CD4-positive, alpha-beta T cell treated with Interferon alpha-2 for 1 hour (primary cell): ENCODE results near the gene RMI2.

Experiments
- DNase-seq, 2 donors: peaks; one replicate each; pipeline ENCODE4 v3.0.0-alpha.2; 2020 to 2022

The RMI2 gene

GRCh38 chr16:11386791-11387546 is 41.7 kb downstream of the RMI2 start:
- no peak for DNase-seq

DNA sequence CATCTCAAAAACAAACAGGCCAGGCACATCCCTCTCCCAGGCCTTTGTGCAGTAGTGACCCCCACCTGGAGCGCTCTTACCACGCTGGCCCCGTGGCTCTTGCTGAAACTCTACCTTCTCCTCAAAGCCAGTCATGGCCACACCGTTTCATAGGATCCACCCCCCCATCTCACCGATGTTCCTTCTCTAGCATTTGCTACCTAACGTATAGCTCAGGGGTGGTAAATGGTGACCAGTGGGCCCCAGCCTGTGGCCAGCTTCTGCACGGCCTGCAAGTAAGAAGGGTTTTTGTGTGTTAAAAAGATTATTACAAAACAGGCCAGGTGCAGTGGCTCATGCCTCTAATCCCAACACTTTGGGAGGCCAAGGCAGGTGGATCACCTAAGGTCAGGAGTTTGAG is 43.8 kb downstream of the RMI2 start:
- DNase-seq = no peak

GRCh38 chr16:11389631-11390565 is 44.6 kb downstream of the RMI2 start:
- no peak for DNase-seq

- DNase-seq = no peak
These were observed 45.6 kb downstream of the RMI2 start for GRCh38 chr16:11390573-11391495.

GRCh38 chr16:11391576-11391975 is 46.3 kb downstream of the RMI2 start:
- no peak for DNase-seq

- no peak for DNase-seq
These were observed 46.9 kb downstream of the RMI2 start for GRCh38 chr16:11392041-11392581.

- no peak for DNase-seq
These were observed 48.1 kb downstream of the RMI2 start for GRCh38 chr16:11393366-11393765.

GRCh38 chr16:11393861-11394592 is 48.8 kb downstream of the RMI2 start:
- no peak for DNase-seq

GRCh38 chr16:11394593-11394960 is 49.3 kb downstream of the RMI2 start:
- DNase-seq = no peak

DNA sequence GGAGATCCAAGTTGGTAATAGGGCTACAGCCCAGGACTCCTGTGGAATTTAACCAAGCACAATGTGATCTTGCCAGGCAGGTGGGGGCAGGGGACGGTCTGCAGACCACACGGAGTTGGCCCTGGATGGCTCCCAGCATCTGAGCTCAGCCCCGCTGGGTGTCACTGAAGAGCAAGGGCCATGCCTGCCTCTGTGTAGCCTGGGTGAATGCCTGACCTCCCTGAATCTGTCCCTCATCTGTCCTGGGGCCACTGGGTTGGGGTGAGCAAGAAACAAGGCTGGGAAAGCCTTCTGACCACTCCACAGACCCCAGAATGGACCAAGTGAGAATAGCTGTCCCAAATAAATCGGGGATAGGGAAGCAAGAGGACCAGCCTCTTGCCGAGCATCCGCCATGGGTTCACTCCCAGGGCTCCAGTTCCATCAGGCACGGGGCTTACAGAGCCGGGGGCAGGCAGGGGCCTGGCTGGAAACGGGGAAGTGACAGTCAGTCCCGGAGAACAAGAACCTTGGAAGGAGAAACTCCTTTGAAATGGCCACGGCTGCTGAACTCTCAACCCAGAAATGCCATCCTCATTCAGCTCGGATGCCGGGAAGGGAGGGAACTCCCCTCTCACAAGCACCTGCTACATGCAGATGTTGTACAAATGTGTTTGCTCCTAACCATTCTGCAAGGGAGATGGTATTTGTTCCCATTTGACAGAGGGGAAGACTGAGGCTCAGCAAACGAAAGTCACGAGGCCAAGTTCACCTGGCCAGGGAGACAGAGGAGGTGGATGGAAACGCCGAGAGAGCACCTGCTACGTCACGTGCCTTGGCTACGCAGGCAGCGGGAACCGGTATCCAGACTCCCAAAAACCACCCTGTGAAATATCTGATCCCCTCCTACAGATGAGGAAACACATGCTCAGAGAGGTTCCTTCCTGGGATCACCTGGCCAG is 50.0 kb downstream of the RMI2 start:
- DNase-seq = no peak

- no peak for DNase-seq
These were observed 50.6 kb downstream of the RMI2 start for GRCh38 chr16:11395949-11396240.

GRCh38 chr16:11396241-11397048 is 51.2 kb downstream of the RMI2 start:
- peak; percentile 48 to 69 for DNase-seq

- no peak for DNase-seq
These were observed 52.9 kb downstream of the RMI2 start for GRCh38 chr16:11398136-11398535.

DNA sequence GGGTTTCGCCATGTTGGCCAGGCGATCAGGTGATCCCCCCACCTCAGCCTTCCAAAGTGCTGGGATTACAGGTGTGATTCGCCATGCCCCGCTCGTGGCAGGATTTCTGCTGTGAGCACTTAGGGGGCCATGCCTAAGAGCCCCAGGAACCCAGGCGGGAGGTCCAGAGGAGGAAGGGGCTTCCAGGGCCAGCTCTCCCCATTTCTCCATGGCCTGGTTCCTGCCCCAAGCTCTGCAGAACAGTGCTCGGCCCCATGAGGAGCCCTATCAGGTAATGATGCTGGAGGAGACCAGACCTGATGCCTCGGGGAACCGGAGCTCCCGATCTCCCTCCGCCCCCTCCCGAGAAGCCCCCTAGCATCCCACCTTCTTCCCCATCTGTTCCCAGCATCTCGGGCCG is 53.6 kb downstream of the RMI2 start:
- DNase-seq = no peak

- no peak for DNase-seq
These were observed 54.1 kb downstream of the RMI2 start for GRCh38 chr16:11399261-11399831.

DNA sequence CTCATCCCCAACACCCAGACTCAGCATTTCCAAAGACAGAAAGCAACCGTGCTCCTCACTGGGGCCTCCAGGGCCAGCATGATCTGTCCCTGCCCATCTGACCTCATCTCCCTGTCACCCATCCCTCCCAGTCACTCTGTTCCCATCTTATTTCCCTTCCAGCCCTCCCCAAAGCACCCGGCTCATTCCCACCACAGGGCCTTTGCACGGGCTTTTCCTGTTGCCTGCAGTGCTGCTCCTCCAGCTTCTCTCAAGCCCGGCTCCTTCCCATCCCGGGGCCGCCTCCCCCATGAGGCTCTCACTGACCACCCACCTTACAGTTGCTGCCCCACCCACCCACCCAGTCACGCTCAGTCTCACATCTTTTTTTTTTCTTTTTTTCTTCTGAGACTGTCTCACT is 54.8 kb downstream of the RMI2 start:
- DNase-seq = no peak
